ENCODE data around the gene CCDC197. TPM values are rescaled to one million over a fixed set of nuclear protein-coding genes. Genes with fewer than 3 reads are reported as not detected.

Gene CCDC197
- total and polyA plus RNA-seq, 9 of the 15 experiments (the other 6 are each of a cell fraction or from before 2014, with no cell fraction given) = not detected

DNA sequence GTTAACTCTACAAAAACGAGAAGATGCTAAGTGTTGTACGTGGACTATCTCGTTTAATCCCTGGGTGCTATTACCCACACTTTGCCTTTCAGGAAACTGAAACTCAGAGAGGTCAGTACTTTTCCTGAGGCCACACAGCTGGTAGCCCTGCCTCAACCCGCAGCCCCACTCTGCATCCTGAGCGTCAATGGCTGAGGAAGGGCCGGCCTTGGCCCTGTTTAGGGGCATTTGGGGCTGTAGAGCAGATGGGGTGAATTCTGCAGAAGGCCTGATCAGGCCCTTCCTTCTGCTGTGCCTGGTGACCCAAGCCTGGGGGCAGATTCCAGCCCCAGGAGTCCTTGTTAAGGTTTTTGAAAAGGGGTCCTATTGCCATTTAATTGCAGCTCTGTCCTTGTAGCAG lies 3.7 kb upstream of the CCDC197 start:
- no peak for FAIRE-seq
- in situ Hi-C loops (cut with MboI) = no loop called here

GRCh38 chr14:93994919-93995682 lies 2.0 kb upstream of the CCDC197 start:
- ATAC-seq (no peak), DNase-seq (ENCODE audit: extremely low read depth in 1 of 4, low spot score in 3 of 4) (no peak), FAIRE-seq (no peak)
- Histone ChIP-seq H3K27ac (ENCODE audit: extremely low read depth, low read depth, low read length) (no peak overlapping the region), H3K79me2 (ENCODE audit: control insufficient read depth, insufficient read depth, low read length) (no peaks in the 10 kb centered on the region), H3K4me3 (no peak overlapping the region), H3K9ac (ENCODE audit: insufficient read depth in 1 of 2, low read depth in 2 of 2, low read length in 2 of 2) (no peak overlapping the region), H3K4me2 (ENCODE audit: insufficient read depth, low read length) (no peak overlapping the region), H2AFZ (ENCODE audit: low read depth, low read length) (no peak overlapping the region), H3K4me1 (replicated peaks in 1 of 2; ENCODE audit: control insufficient read depth in 2 of 2, insufficient read depth in 2 of 2, low read length in 2 of 2) (no peaks in the 10 kb centered on the region), H3K27me3 (ENCODE audit: control insufficient read depth in 2 of 2, insufficient read depth in 2 of 2, low read length in 2 of 2) (peaks cover 0 to 25% of the 10 kb centered on the region in 2 experiments; a peak in 2 of 5 replicates), H3K9me1 (ENCODE audit: control insufficient read depth, insufficient read depth, low read length) (no peaks in the 10 kb centered on the region), H3K36me3 (ENCODE audit: control insufficient read depth, insufficient read depth, low read length) (no peaks in the 10 kb centered on the region), H3K9me3 (replicated peaks; ENCODE audit: control insufficient read depth, insufficient read depth, low read depth, low read length) (no peaks in the 10 kb centered on the region), H4K20me1 (replicated peaks; ENCODE audit: control insufficient read depth, insufficient read depth, low read length) (no peaks in the 10 kb centered on the region)
- WGBS (ENCODE audit: insufficient coverage, low coverage, missing lambda C conversion rate) = 2% methylated on average over 8 of the region's 13 CpGs
- intact Hi-C loops (cut with micrococcal nuclease) = no loop called here
- TF ChIP-seq CREB3 (tag; conservative IDR thresholded peaks at IDR 0.05; ENCODE audit: low read depth) (no peak), ARNT (IDR thresholded peaks at IDR 0.05) (no peak), HOXB6 (CRISPR knock-in tag; IDR thresholded peaks at IDR 0.05; ENCODE audit: borderline replicate concordance) (no peak), RUNX1 (IDR thresholded peaks at IDR 0.05; ENCODE audit: low read depth) (no peak), KLF6 (CRISPR knock-in tag; IDR thresholded peaks at IDR 0.05; ENCODE audit: borderline replicate concordance) (no peak), KDM1A (IDR thresholded peaks at IDR 0.05) (no peak), ZNF3 (CRISPR knock-in tag; IDR thresholded peaks at IDR 0.05) (no peak), ZBTB1 (CRISPR knock-in tag; IDR thresholded peaks at IDR 0.05; ENCODE audit: borderline replicate concordance, low read depth) (no peak)
- in situ Hi-C loops (cut with MboI) = no loop called here
- BruUV-seq (replicated peaks) = no TSS peak
- ChIA-PET CTCF (ENCODE audit: low intra/inter-chr PET ratio) (no interaction called here), POLR2A (no interaction called here)

More for the DNA sequence above, 3.7 kb upstream of the CCDC197 start:
- no peaks in the 10 kb centered on the region for H3K9me1 ChIP-seq (ENCODE audit: control insufficient read depth, insufficient read depth, low read length)
- no peak overlapping the region for H3K4me3 ChIP-seq
- no peaks in the 10 kb centered on the region for H3K9me3 ChIP-seq (replicated peaks; ENCODE audit: control insufficient read depth, insufficient read depth, low read depth, low read length)
- no peaks in the 10 kb centered on the region for H3K4me1 ChIP-seq (replicated peaks in 1 of 2; ENCODE audit: control insufficient read depth in 2 of 2, insufficient read depth in 2 of 2, low read length in 2 of 2)
- H3K27ac ChIP-seq (ENCODE audit: extremely low read depth, low read depth, low read length) = no peak overlapping the region
- no peak for ATAC-seq
- no peak overlapping the region for H2AFZ ChIP-seq (ENCODE audit: low read depth, low read length)
- CTCF ChIA-PET (ENCODE audit: low intra/inter-chr PET ratio) = no interaction called here
- no peak overlapping the region for H3K9ac ChIP-seq (ENCODE audit: insufficient read depth in 1 of 2, low read depth in 2 of 2, low read length in 2 of 2)
- no peak for DNase-seq (ENCODE audit: extremely low read depth in 1 of 4, low spot score in 3 of 4)
- POLR2A ChIA-PET = no interaction called here
- no peak overlapping the region for H3K4me2 ChIP-seq (ENCODE audit: insufficient read depth, low read length)
- WGBS (ENCODE audit: insufficient coverage, low coverage, missing lambda C conversion rate) = 0% methylated on average over 6 of the region's 6 CpGs
- H4K20me1 ChIP-seq (replicated peaks; ENCODE audit: control insufficient read depth, insufficient read depth, low read length) = no peaks in the 10 kb centered on the region
- no peak for TF ChIP-seq HSF4 (CRISPR knock-in tag; IDR thresholded peaks at IDR 0.05; ENCODE audit: borderline replicate concordance)
- no peak for TF ChIP-seq ZNF444 (CRISPR knock-in tag; IDR thresholded peaks at IDR 0.05)
- TF ChIP-seq ZFP1 (CRISPR knock-in tag; IDR thresholded peaks at IDR 0.05) = no peak
- H3K79me2 ChIP-seq (ENCODE audit: control insufficient read depth, insufficient read depth, low read length) = no peaks in the 10 kb centered on the region
- no TSS peak for BruUV-seq (replicated peaks)
- intact Hi-C loops (cut with micrococcal nuclease) = no loop called here
- peaks cover 0 to 25% of the 10 kb centered on the region in 2 experiments; a peak in 2 of 5 replicates for H3K27me3 ChIP-seq (ENCODE audit: control insufficient read depth in 2 of 2, insufficient read depth in 2 of 2, low read length in 2 of 2)
- no peaks in the 10 kb centered on the region for H3K36me3 ChIP-seq (ENCODE audit: control insufficient read depth, insufficient read depth, low read length)
